Fibroblast of lung (primary cell): ENCODE results near the gene NTRK3.
A peak's percentile ranks its signal among the peaks of the same experiment; 100 is the strongest.

ENCODE experiments used
- EZH2 ChIP-seq: IDR thresholded peaks from 2 replicates; pipeline ENCODE4 v1.5.1; 2012; ENCODE audit warnings: low read length, control low read depth, mild to moderate bottlenecking; ENCODE audit errors: missing control alignments
- TF ChIP-seq, protein P1 (sequence below), 2 donors: IDR thresholded peaks in 1 of 2; conservative IDR thresholded peaks in 1 of 2; 1 replicate in 1 of 2; 2 replicates in 1 of 2; pipeline ENCODE4 v1.5.1; 2011 to 2012; ENCODE audit warnings: low read length in 2 of 2, control low read depth in 1 of 2, inconsistent platforms in 1 of 2, low read depth in 1 of 2, mild to moderate bottlenecking in 1 of 2

GRCh38 chr15:88255484-88256278, 858 bp downstream of the NTRK3 start:
- TF ChIP-seq, protein P1, sequence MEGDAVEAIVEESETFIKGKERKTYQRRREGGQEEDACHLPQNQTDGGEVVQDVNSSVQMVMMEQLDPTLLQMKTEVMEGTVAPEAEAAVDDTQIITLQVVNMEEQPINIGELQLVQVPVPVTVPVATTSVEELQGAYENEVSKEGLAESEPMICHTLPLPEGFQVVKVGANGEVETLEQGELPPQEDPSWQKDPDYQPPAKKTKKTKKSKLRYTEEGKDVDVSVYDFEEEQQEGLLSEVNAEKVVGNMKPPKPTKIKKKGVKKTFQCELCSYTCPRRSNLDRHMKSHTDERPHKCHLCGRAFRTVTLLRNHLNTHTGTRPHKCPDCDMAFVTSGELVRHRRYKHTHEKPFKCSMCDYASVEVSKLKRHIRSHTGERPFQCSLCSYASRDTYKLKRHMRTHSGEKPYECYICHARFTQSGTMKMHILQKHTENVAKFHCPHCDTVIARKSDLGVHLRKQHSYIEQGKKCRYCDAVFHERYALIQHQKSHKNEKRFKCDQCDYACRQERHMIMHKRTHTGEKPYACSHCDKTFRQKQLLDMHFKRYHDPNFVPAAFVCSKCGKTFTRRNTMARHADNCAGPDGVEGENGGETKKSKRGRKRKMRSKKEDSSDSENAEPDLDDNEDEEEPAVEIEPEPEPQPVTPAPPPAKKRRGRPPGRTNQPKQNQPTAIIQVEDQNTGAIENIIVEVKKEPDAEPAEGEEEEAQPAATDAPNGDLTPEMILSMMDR (conservative IDR thresholded peaks at IDR 0.05 in 1 of 2, IDR thresholded peaks at IDR 0.05 in 1 of 2; ENCODE audit: low read depth in 1 of 2, low read length in 2 of 2): no peak
- peak; percentile 90 for TF ChIP-seq EZH2
